ENCODE data around the gene CNTN5.

DNA sequence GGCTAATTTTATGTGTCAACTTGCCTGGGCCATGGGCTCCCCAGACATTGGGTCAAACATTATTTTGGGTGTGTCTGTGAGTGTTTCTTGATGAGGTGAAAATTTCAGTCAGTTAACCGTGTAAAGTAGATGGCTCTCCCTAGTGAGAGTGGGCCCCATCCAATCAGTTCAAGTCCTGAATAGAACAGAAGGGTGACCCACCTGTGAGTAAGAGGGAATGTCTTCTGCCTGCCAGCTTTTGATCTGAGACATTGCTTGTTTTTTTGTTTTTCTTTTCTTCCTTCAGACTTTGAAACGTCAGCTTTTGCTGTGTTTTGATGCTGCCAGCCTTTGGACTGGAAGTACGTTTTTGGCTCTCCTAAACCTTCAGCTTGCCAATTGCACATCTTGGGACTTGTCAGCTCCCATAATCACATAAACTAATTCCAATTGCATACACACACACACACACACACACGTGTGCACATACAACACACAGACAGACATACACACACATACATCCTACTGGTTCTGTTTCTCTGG lies 300.1 kb downstream of the CNTN5 start:
- TF ChIP-seq CTCF (IDR thresholded peaks at IDR 0.05), result no peak
- TF ChIP-seq POLR2A (IDR thresholded peaks at IDR 0.05), result no peak

All from uterus (tissue), 2 donors.